ENCODE results near the gene IGF2BP3. TPM values are rescaled to one million over a fixed set of nuclear protein-coding genes. Genes with fewer than 3 reads are reported as not detected.

The IGF2BP3 gene
- total and polyA plus RNA-seq, 2 donors (not counting 3 experiments of a cell fraction or from before 2014, with no cell fraction given), result 41.2 to 111 TPM

- POLR2A ChIA-PET, result interaction anchor here (1.2 kb wide), 1 partner anchor 12 kb away, joined by 5 read pairs; no protein-coding TSS in a partner anchor
- Histone ChIP-seq H3K36me3 (ENCODE audit: control insufficient read depth in 2 of 2, extremely low read depth in 1 of 2, insufficient read depth in 2 of 2, low read length in 2 of 2) (peaks cover 7 to 26% of the 10 kb centered on the region in 2 experiments), H4K20me1 (replicated peaks; ENCODE audit: control insufficient read depth, extremely low read depth, insufficient read depth, low read length) (no peaks in the 10 kb centered on the region), H3K4me3 (replicated peaks in 1 of 3; ENCODE audit: insufficient read depth in 1 of 3, low read depth in 1 of 3, low read length in 3 of 3) (no peak overlapping the region), H3K27ac (ENCODE audit: insufficient read depth, low read depth, low read length) (peak overlapping the region; percentile 93), H3K9me1 (replicated peaks; ENCODE audit: control insufficient read depth, extremely low read depth, insufficient read depth, low read length) (no peaks in the 10 kb centered on the region), H3K9me3 (replicated peaks; ENCODE audit: control insufficient read depth, insufficient read depth, low read length) (no peaks in the 10 kb centered on the region), H3K79me2 (ENCODE audit: control insufficient read depth, insufficient read depth, low read length) (peaks cover 56% of the 10 kb centered on the region), H3K4me2 (ENCODE audit: insufficient read depth, low read length) (peak overlapping the region; percentile 46), H3K4me1 (ENCODE audit: control insufficient read depth, extremely low read depth, insufficient read depth, low read length) (peaks cover 51% of the 10 kb centered on the region), H2AFZ (ENCODE audit: low read depth, low read length) (no peak overlapping the region), H3K27me3 (ENCODE audit: control insufficient read depth in 2 of 2, insufficient read depth in 2 of 2, low read length in 2 of 2) (no peaks in the 10 kb centered on the region), H3K9ac (replicated peaks; ENCODE audit: extremely low read depth, insufficient read depth, low read length) (peak overlapping the region; percentile 44)
- FAIRE-seq (peak; percentile 83), DNase-seq (ENCODE audit: low read depth, low spot score) (peak; percentile 83)
- dilution Hi-C loops (cut with MboI; ENCODE audit: extremely low pct_ligation_motif_present, low sequenced_read_pairs) (no loop called here), intact Hi-C loops (cut with micrococcal nuclease) (loop anchor here (2.0 kb wide), 2 partner anchors 37 to 135 kb away; partner anchors contain the start of genes IGF2BP3 and MALSU1)
- CTCF ChIA-PET, result interaction anchor here (0.9 to 3.0 kb wide), 7 partner anchors 8 to 127 kb away, joined by 3 to 11 read pairs (median 6); no protein-coding TSS in a partner anchor
- no TSS peak for BruUV-seq (replicated peaks)
- no peak for TF ChIP-seq EZH2 (IDR thresholded peaks at IDR 0.05; ENCODE audit: borderline replicate concordance, low read depth, low read length, severe bottlenecking)
- no peak for TF ChIP-seq MYC (IDR thresholded peaks at IDR 0.05; ENCODE audit: low read depth, low read length)
- no peak for TF ChIP-seq POLR2A (IDR thresholded peaks at IDR 0.05; ENCODE audit: low read depth, low read length)
- no peak for TF ChIP-seq FOS (IDR thresholded peaks at IDR 0.05; ENCODE audit: borderline replicate concordance, insufficient read depth, low read length)
- TF ChIP-seq JUN (IDR thresholded peaks at IDR 0.05; ENCODE audit: borderline replicate concordance, insufficient read depth, insufficient read length, low read depth), result no peak
- TF ChIP-seq GATA2 (IDR thresholded peaks at IDR 0.05; ENCODE audit: insufficient read depth, insufficient read length, low read depth, low read length), result no peak
- no peak for TF ChIP-seq POLR2AphosphoS5 (IDR thresholded peaks at IDR 0.05; ENCODE audit: insufficient read depth, low read depth, low read length)
- TF ChIP-seq MAX (IDR thresholded peaks at IDR 0.05; ENCODE audit: insufficient read depth, insufficient read length), result no peak
- TF ChIP-seq CTCF (IDR thresholded peaks at IDR 0.05; ENCODE audit: extremely low read depth in 1 of 2, insufficient read depth in 1 of 2, low read depth in 1 of 2, low read length in 2 of 2), result no peak
These were observed 134.7 kb downstream of the IGF2BP3 start for GRCh38 chr7:23335621-23336020.

Measured in endothelial cell of umbilical vein (primary cell).